ENCODE measurements around the gene NUDT22. TPM values are rescaled to one million over a fixed set of nuclear protein-coding genes. Genes with fewer than 3 reads are reported as not detected.

NUDT22 gene
- total and polyA plus RNA-seq, 7 experiments from 2014 or later, result 40.7 to 94.0 (median 56.9) TPM

DNA sequence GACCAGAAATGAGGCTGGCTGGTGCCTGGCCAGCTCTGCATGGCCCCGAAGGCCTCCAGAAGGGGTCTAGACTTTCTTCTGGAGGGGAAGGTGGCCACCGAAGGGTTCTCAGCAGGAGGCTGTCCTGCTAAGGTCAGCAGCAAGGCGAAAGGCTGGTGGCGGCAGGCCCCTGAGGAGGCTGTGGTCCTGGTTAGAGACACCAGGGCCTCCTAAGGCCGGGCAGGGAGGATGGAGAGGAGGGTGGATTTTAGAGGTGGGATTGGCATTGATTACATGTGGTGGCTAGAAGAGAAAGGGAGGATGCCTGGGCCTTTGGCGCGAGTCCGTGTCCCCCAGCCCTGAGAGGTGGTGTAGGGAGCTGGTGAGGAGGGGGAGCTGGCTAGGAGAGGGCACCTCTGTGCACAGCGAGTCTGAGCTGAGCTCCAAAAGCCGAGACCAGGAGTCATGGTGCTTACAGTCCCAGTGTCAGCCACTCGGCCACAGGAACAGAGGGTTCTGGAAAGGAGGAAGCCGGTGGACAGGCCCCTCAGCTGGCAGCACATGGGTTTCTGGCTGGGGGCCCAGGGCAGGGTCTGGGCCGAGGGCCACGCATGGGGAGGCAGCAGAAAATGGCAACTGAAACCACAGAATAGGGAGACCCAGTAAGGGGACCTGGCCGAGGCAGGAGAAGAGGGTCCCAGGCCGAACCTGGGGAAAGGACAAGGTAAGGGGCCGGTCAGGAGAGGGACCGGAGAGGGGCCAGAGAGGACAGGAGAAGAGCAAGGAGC is 17.1 kb upstream of the NUDT22 start:
- POLR2A ChIA-PET, result interaction anchor here (1.4 to 11.2 kb wide), 8 partner anchors 12 to 570 kb away, joined by 3 to 220 read pairs (median 56); partner anchors contain the start of genes CATSPERZ, DNAJC4, ESRRA and NUDT22
- ATAC-seq, result no peak
- Histone ChIP-seq H3K27me3 (ENCODE audit: control insufficient read depth in 2 of 2, insufficient read depth in 2 of 2, low read length in 2 of 2) (no peaks in the 10 kb centered on the region), H3K27ac (ENCODE audit: low read depth, low read length) (peak overlapping the region; percentile 88), H3K4me1 (ENCODE audit: control insufficient read depth in 2 of 2, insufficient read depth in 2 of 2, low read length in 2 of 2) (peaks cover 28 to 30% of the 10 kb centered on the region in 2 donors), H3K4me3 (ENCODE audit: low read length) (no peak overlapping the region), H3K9me3 (ENCODE audit: control insufficient read depth in 2 of 3, low read length in 3 of 3) (no peaks in the 10 kb centered on the region), H3K36me3 (ENCODE audit: control insufficient read depth in 2 of 3, insufficient read depth in 3 of 3, low read length in 3 of 3) (peaks cover 0 to 59% (median 0%) of the 10 kb centered on the region in 3 experiments)
- CTCF ChIA-PET, result interaction anchor here (3.7 to 7.4 kb wide), 2 partner anchors 9 to 16 kb away, joined by 25 to 66 read pairs; partner anchors contain the start of genes NUDT22 and TRPT1
- H3K4me1 Mint-ChIP-seq, result peaks cover 32 to 53% (median 46%) of the 10 kb centered on the region in 7 donors
- H3K4me3 Mint-ChIP-seq, result peak overlapping the region; percentile 27 to 96 (median 66)
- no peaks in the 10 kb centered on the region for H3K27me3 Mint-ChIP-seq
- intact Hi-C loops (cut with micrococcal nuclease), result loop anchor here (5.0 kb wide), 2 partner anchors 78 to 148 kb away; partner anchors contain the start of genes GPR137 (in 1 of the 2) and RPS6KA4 (in 1 of the 2)
- no peak for DNase-seq
- peaks cover 0 to 36% (median 15%) of the 10 kb centered on the region in 5 donors for H3K36me3 Mint-ChIP-seq
- no peaks in the 10 kb centered on the region for H3K9me3 Mint-ChIP-seq
- H3K27ac Mint-ChIP-seq, result peak overlapping the region in 8 of 9 donors; percentile 59 to 95 (median 88)

DNA sequence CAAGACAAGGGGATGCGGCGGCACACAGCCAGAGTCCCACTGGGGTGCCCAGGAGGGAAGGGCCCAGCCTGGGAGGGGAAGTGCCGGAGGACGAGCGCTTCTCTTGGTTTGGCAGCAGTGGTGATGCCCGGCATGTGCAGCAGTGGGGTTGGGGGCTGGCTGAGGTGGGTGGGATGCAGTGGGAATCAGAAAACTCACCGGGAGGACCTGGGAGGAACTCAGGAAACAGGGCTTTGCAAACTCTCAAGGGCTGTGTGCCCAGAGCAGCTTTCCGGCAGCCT is 16.6 kb upstream of the NUDT22 start:
- Histone ChIP-seq H3K4me3 (ENCODE audit: low read length) (no peak overlapping the region), H3K36me3 (ENCODE audit: control insufficient read depth in 2 of 3, insufficient read depth in 3 of 3, low read length in 3 of 3) (peaks cover 0 to 60% (median 0%) of the 10 kb centered on the region in 3 experiments), H3K4me1 (ENCODE audit: control insufficient read depth in 2 of 2, insufficient read depth in 2 of 2, low read length in 2 of 2) (peaks cover 25 to 26% of the 10 kb centered on the region in 2 donors), H3K27ac (ENCODE audit: low read depth, low read length) (peak overlapping the region; percentile 88), H3K27me3 (ENCODE audit: control insufficient read depth in 2 of 2, insufficient read depth in 2 of 2, low read length in 2 of 2) (no peaks in the 10 kb centered on the region), H3K9me3 (ENCODE audit: control insufficient read depth in 2 of 3, low read length in 3 of 3) (no peaks in the 10 kb centered on the region)
- POLR2A ChIA-PET, result interaction anchor here (1.1 to 11.2 kb wide), 3 partner anchors 11 to 26 kb away, joined by 3 to 220 read pairs (median 6); partner anchors contain the start of genes DNAJC4, NUDT22 and TRPT1
- ATAC-seq (no peak), DNase-seq (no peak)
- peaks cover 28 to 48% (median 41%) of the 10 kb centered on the region in 7 donors for H3K4me1 Mint-ChIP-seq
- peak overlapping the region in 2 of 10 donors; percentile 6 to 51 for H3K4me3 Mint-ChIP-seq
- H3K27me3 Mint-ChIP-seq, result no peaks in the 10 kb centered on the region
- intact Hi-C loops (cut with micrococcal nuclease), result loop anchor here (5.0 kb wide), 2 partner anchors 78 to 148 kb away; partner anchors contain the start of genes GPR137 (in 1 of the 2) and RPS6KA4 (in 1 of the 2)
- CTCF ChIA-PET, result interaction anchor here (7.4 kb wide), 1 partner anchor 15 kb away, joined by 66 read pairs; the partner anchor contains the start of genes NUDT22 and TRPT1
- H3K9me3 Mint-ChIP-seq, result no peaks in the 10 kb centered on the region
- peaks cover 0 to 31% (median 11%) of the 10 kb centered on the region in 5 donors for H3K36me3 Mint-ChIP-seq
- peak overlapping the region in 7 of 9 donors; percentile 11 to 95 (median 86) for H3K27ac Mint-ChIP-seq

DNA sequence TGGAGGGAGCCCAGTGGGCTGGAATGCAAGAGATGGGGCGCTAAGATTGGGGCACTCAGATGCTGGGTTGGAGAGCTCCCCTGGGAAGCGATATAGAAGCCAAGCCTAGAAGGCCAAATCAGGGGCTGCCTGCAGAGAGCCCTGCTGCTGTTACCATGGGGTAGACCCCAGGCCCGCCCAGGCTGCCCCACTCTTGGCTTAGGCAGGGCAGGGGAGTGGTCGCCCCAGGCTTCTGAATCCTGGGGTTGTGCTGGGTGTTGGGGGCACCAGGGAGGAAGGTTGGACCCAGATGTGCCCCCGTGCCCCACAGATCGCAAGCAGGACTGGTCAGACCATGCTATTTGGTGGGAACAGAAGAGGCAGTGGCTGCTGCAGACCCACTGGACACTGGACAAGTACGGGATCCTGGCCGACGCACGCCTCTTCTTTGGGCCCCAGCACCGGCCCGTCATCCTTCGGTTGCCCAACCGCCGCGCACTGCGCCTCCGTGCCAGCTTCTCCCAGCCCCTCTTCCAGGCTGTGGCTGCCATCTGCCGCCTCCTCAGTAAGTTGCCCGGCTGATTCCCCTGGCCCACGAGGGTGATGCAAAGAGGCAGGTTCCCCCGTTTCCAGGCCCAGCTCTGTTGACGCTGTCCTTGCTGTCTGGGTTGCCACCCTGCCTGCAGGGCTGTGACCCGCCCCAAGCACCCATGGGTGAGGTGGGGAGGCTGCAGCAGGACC is 15.6 kb upstream of the NUDT22 start:
- Histone ChIP-seq H3K27ac (ENCODE audit: low read depth, low read length) (peak overlapping the region; percentile 9), H3K27me3 (ENCODE audit: control insufficient read depth in 2 of 2, insufficient read depth in 2 of 2, low read length in 2 of 2) (no peaks in the 10 kb centered on the region), H3K4me3 (ENCODE audit: low read length) (no peak overlapping the region), H3K9me3 (ENCODE audit: control insufficient read depth in 2 of 3, low read length in 3 of 3) (no peaks in the 10 kb centered on the region), H3K36me3 (ENCODE audit: control insufficient read depth in 2 of 3, insufficient read depth in 3 of 3, low read length in 3 of 3) (peaks cover 0 to 69% (median 0%) of the 10 kb centered on the region in 3 experiments), H3K4me1 (ENCODE audit: control insufficient read depth in 2 of 2, insufficient read depth in 2 of 2, low read length in 2 of 2) (peaks cover 20 to 21% of the 10 kb centered on the region in 2 donors)
- H3K9me3 Mint-ChIP-seq, result no peaks in the 10 kb centered on the region
- no peak overlapping the region for H3K4me3 Mint-ChIP-seq
- no peaks in the 10 kb centered on the region for H3K27me3 Mint-ChIP-seq
- H3K27ac Mint-ChIP-seq, result peak overlapping the region in 5 of 9 donors; percentile 28 to 94 (median 48)
- intact Hi-C loops (cut with micrococcal nuclease), result no loop called here
- peaks cover 24 to 45% (median 40%) of the 10 kb centered on the region in 7 donors for H3K4me1 Mint-ChIP-seq
- ATAC-seq, result no peak
- POLR2A ChIA-PET, result interaction anchor here (1.1 to 11.2 kb wide), 5 partner anchors 10 to 25 kb away, joined by 3 to 220 read pairs (median 5); partner anchors contain the start of genes DNAJC4, NUDT22 and TRPT1
- peaks cover 0 to 33% (median 12%) of the 10 kb centered on the region in 5 donors for H3K36me3 Mint-ChIP-seq
- no peak for DNase-seq
- CTCF ChIA-PET, result no interaction called here

GRCh38 chr11:64211181-64211872 is 14.7 kb upstream of the NUDT22 start:
- Histone ChIP-seq H3K27me3 (ENCODE audit: control insufficient read depth in 2 of 2, insufficient read depth in 2 of 2, low read length in 2 of 2) (no peaks in the 10 kb centered on the region), H3K9me3 (ENCODE audit: control insufficient read depth in 2 of 3, low read length in 3 of 3) (no peaks in the 10 kb centered on the region), H3K27ac (ENCODE audit: low read depth, low read length) (no peak overlapping the region), H3K36me3 (ENCODE audit: control insufficient read depth in 2 of 3, insufficient read depth in 3 of 3, low read length in 3 of 3) (peaks cover 0 to 75% (median 0%) of the 10 kb centered on the region in 3 experiments), H3K4me3 (ENCODE audit: low read length) (no peak overlapping the region), H3K4me1 (ENCODE audit: control insufficient read depth in 2 of 2, insufficient read depth in 2 of 2, low read length in 2 of 2) (peaks cover 11 to 12% of the 10 kb centered on the region in 2 donors)
- Mint-ChIP-seq H3K9me3 (no peaks in the 10 kb centered on the region), H3K36me3 (peaks cover 0 to 31% (median 12%) of the 10 kb centered on the region in 5 donors), H3K4me3 (no peak overlapping the region), H3K27ac (peak overlapping the region in 1 of 9 donors; percentile 17), H3K4me1 (peaks cover 22 to 37% (median 31%) of the 10 kb centered on the region in 7 donors), H3K27me3 (no peaks in the 10 kb centered on the region)
- DNase-seq (no peak), ATAC-seq (no peak)
- ChIA-PET CTCF (no interaction called here), POLR2A (interaction anchor here (0.9 to 11.2 kb wide), 4 partner anchors 9 to 31 kb away, joined by 3 to 220 read pairs (median 4); partner anchors contain the start of genes NUDT22 and TRPT1)
- intact Hi-C loops (cut with micrococcal nuclease), result no loop called here

GRCh38 chr11:64216879-64217278 is 9.2 kb upstream of the NUDT22 start:
- Histone ChIP-seq H3K4me1 (ENCODE audit: control insufficient read depth in 2 of 2, insufficient read depth in 2 of 2, low read length in 2 of 2) (no peaks in the 10 kb centered on the region), H3K27ac (ENCODE audit: low read depth, low read length) (no peak overlapping the region), H3K36me3 (ENCODE audit: control insufficient read depth in 2 of 3, insufficient read depth in 3 of 3, low read length in 3 of 3) (peaks cover 7 to 75% (median 11%) of the 10 kb centered on the region in 3 experiments), H3K9me3 (ENCODE audit: control insufficient read depth in 2 of 3, low read length in 3 of 3) (no peaks in the 10 kb centered on the region), H3K27me3 (ENCODE audit: control insufficient read depth in 2 of 2, insufficient read depth in 2 of 2, low read length in 2 of 2) (no peaks in the 10 kb centered on the region), H3K4me3 (ENCODE audit: low read length) (no peak overlapping the region)
- POLR2A ChIA-PET, result interaction anchor here (0.8 to 14.3 kb wide), 7 partner anchors 9 to 562 kb away, joined by 3 to 220 read pairs (median 5); partner anchors contain the start of genes FERMT3, NUDT22, PRDX5 and SF1
- ATAC-seq (no peak), DNase-seq (no peak)
- Mint-ChIP-seq H3K4me3 (no peak overlapping the region), H3K27ac (peak overlapping the region in 5 of 9 donors; percentile 22 to 47 (median 28)), H3K36me3 (peaks cover 0 to 28% (median 12%) of the 10 kb centered on the region in 5 donors), H3K27me3 (no peaks in the 10 kb centered on the region), H3K9me3 (no peaks in the 10 kb centered on the region), H3K4me1 (peaks cover 10 to 25% (median 13%) of the 10 kb centered on the region in 7 donors)
- CTCF ChIA-PET, result interaction anchor here (0.5 to 2.9 kb wide), 6 partner anchors 10 to 472 kb away, joined by 3 to 25 read pairs (median 3); partner anchors contain the start of gene FERMT3
- intact Hi-C loops (cut with micrococcal nuclease), result no loop called here
